Activated T-cell treated with anti-CD3 and anti-CD28 coated beads for 1 hour (primary cell): ENCODE data around the gene KLHDC8B.

ENCODE experiments used
- DNase-seq: peaks from one replicate; pipeline ENCODE4 v3.0.0-alpha.2; 2020; ENCODE audit warnings: low read depth

Gene KLHDC8B

DNA sequence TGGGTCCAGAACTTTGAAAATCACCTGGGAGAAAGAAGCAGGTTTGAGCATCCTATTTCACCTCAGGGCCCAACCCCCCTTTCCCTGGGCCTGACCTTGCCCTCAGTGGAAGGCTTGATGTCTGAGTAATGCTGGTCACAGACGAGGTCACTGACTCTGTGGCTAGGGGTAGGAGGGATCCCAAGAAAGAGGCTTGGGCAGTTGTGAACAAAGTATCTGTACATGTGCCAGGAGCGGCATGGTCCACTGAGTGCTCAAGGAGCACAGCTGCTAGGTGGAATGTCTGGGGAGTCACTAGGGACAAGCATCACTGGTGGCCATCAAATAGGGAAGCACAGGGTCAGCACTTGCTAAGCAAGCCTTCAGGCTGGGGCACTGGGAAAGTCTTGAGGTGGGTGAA lies 12.6 kb upstream of the KLHDC8B start:
- DNase-seq = no peak

- DNase-seq = no peak
Observed at GRCh38 chr3:49161197-49161596, 10.2 kb upstream of the KLHDC8B start.

GRCh38 chr3:49161808-49162530 lies 9.4 kb upstream of the KLHDC8B start:
- DNase-seq = no peak

GRCh38 chr3:49162751-49163419 lies 8.5 kb upstream of the KLHDC8B start:
- no peak for DNase-seq

DNA sequence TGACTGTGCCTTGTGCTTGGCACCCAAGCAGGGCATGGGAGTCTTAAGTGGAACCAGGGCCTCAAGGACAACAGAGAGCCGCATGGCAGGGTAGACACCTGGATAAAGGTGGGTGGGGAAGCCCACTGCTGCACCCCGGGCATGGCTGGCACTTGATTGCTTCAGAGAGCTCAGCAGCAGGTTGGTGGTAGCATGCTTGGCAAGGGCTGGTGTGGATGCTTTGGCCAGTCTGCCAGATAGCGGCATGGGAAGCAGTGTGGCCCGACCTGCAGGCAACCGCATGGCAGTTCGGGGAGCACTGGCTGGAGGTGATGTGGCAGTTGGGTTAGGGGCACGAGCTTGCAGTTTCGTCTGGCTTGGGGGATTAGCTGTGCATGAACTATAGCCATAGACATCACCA lies 7.8 kb upstream of the KLHDC8B start:
- no peak for DNase-seq

- DNase-seq = no peak
Observed at GRCh38 chr3:49164983-49165720, 6.2 kb upstream of the KLHDC8B start.

GRCh38 chr3:49165771-49166751 lies 5.3 kb upstream of the KLHDC8B start, which contains the start of gene CCDC71:
TSS of gene CCDC71 (minus strand) at chr3:49166331. CDS start at chr3:49164208, 2,123 bp downstream.
- peak; percentile 64 for DNase-seq

DNA sequence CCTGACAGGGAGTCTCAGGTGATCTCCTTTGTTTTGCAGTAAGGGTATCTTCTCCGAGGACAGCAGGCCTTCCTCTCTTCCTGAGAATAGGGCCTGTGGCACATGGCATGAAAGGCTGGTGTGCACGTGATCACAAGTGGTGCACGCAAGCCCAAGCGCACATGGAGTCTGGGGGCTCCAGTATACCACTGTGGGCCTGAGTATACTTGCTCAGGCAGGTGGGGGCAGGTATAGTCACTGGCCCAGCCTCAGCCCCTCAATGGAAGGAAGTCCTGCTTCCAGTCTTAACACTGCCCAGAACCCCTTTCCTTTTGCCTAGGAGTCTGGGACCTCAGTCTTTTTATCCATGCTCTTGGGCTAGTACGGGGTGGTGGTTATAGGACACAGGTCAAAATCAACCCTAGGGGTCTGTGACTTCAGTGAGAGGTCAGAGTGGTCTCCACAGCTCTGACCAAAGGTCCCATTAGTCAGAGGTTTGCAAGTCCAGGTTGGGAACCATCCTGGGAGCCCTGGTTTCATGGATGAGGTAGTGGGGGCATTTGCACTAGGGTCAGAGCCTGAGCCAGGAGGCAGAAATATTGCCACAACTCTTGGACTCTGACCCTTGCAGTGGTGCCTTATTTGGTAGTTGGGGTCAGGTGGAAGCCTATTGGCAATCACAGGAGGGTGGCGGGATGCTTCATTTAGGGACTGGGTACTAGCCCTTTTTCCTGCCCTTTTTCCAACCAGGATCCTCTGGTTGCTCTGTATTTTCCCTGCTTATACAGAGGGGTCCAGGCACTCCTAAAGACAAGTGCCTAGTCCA lies 4.4 kb upstream of the KLHDC8B start:
- DNase-seq = no peak

DNA sequence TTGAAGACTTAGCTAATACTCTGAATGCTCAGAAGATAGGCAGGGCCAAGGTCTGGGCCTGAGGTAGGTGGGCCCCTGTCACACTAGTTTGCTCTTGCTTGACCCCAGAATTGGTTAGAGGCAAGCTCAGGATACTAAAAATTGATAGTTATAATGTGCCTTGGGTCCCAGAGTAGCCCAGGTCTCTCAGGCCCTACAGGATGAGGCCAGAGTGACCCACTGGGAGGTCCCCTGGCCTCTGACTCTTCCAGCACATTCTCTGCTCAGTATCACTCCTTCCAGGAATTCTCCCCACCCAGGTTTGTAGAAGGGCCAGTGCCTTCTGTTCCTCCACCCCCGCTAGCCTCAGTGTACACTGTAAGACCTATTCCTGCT lies 667 bp upstream of the KLHDC8B start:
- no peak for DNase-seq

DNA sequence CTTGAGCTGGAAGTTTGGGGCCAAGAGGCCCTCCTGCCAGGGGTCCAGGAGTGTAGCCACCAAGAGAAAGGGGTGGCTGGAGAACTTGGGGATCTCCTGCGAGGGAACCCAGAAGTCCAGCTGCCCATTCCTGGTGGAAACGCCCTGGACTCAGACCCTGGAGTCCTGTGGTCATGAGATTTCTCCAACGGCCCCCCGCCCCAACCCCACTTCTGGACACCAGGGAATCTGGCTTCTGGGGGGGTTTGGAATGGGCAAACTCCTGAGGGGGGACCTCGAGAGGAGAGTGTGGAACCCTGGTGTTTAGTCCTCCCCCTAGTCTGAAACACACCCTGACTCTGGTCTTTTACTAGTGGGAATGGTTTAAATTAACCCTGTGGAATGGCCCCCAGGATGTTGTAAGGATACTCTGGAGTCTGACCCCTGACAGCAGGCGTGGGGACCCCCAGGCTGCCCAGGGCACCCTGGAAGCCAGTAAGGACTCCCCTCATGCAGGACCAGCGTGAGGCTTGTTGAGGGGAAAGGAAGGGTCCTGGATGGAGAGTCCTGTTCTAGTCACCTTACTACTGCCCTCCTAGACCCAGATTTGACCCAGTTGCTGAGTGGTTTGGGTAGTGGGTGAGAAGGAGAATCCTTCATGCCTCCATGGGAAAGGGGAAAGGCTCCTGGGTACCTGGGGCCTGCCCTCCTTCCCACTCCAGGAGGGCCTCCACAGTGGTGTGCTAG lies 540 bp downstream of the KLHDC8B start:
- no peak for DNase-seq

DNA sequence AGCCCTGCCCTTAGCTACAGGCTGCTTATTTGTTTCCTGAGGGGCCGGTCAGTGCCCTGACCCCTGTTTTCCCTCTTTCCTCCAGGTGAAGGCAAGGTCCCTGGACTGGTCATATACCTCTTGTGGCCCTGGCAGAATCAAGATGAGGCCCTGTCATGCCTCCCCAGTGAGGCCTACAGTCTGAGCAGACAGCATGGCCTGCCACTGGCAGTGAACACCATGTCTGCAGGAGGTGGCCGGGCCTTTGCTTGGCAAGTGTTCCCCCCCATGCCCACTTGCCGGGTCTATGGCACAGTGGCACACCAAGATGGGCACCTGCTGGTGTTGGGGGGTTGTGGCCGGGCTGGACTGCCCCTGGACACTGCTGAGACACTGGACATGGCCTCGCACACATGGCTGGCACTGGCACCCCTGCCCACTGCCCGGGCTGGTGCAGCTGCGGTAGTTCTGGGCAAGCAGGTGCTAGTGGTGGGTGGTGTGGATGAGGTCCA lies 1.2 kb downstream of the KLHDC8B start:
- no peak for DNase-seq

DNA sequence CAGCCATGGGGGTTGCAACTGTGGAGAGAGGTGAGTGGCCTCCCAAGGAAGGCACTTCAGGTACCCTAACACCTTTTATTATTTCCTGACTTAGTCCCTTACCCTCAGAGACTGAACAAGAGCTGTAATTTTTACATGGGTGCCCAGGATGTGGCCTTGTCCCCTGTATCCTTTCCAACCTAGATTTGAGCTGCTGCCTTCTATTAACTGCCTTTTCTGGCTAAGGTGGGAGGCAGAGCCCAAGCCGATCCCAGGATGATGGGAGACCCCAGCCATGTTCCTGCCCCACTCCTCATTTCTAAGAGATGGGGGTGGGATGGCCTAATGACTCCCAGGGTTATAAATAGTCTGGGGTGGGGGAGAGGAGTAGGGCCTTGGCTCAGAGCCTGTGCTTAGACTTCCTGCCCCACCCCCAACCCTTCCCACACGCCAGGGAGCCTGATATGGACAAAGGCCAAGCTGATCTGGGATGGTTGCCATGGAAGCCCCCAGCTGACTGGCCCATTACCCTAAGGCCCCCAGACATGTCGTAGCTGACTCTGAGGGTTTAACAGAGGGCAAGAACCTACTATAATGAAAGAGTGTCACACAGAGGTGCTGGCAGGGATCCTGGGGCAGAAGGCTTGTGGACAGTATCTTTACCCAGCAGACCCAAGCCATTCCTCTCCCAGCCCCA lies 1.9 kb downstream of the KLHDC8B start:
- no peak for DNase-seq

DNA sequence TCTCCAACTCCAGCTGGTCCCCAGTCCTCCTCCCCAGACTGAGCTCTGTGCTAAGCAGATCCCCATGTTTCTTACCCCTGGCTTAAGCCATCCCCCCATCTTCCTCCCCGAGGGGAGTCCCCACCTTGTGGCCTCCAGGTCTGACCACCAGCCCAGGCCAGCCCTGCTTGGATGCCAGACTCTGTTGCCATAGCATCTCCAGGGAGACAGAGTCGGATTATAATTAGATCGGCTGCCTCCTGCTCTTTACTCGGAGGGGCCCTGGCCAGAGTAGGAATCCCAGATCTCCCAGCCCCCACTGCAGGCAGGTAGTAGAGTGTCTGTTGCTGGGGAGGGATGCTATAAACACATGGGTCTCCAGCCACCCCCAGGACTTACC lies 2.4 kb downstream of the KLHDC8B start:
- DNase-seq = no peak

- DNase-seq = no peak
Observed at GRCh38 chr3:49174397-49174985, 3.1 kb downstream of the KLHDC8B start.

- DNase-seq = no peak
Observed at GRCh38 chr3:49175530-49175929, 4.1 kb downstream of the KLHDC8B start.

- DNase-seq = no peak
Observed at GRCh38 chr3:49177073-49177472, 5.7 kb downstream of the KLHDC8B start.

DNA sequence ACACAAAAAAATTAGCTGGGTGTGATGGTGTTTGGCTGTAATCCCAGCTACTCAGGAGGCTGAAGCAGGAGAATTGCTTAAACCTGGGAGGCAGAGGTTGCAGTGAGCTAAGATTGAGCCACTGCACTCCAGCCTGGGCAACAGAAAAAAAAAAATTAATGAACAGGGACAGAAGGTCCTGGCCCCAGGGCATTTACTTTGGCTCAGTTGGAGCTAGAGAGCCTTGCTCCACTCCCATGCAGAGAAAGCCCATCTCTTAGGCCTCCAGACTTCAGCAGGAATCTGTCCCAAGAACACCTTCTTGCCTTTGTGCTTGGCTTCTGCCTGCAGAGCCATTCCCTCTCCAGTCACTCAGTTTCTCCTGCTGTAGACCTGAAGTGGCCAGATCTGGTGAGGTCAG lies 8.7 kb downstream of the KLHDC8B start:
- DNase-seq = no peak

DNA sequence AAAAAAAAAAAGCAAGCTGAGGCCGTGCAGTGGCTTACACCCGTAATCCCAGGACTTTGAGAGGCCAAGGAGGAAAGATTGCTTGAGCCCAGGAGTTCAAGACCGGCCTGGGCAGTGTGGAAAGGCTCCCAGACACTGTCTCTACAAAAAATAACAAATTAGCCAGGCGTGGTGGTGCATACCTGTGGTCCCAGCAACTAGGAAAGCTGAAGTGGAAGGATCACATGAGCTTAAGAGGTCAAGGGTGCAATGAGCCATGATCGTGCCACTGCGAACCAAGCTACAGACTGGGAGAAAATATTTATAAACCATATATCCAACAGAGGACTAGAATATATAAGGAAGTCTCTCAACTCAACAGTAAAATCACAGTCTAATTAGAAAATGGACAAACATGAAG lies 10.0 kb downstream of the KLHDC8B start:
- no peak for DNase-seq

GRCh38 chr3:49182682-49183081 lies 11.3 kb downstream of the KLHDC8B start:
- DNase-seq = no peak
